HCT116 (cell line): ENCODE measurements around the gene DCTN1. TPM values are rescaled to one million over a fixed set of nuclear protein-coding genes. Genes with fewer than 3 reads are reported as not detected.

Experiments
- ATAC-seq: fragments of 200-7000 bp; cut with Tn5 transposase; 2 replicates; pipeline ENCODE4 v1.9.1; 2020; ENCODE audit warnings: mild to moderate bottlenecking, moderate library complexity
- BruUV-seq: library from RNA; stranded (reverse); fragments of 400-500 nt; replicated peaks from 2 replicates; lab custom pipeline; 2021; lab: Mats Ljungman, UMichigan
- CTCF ChIA-PET: fragments of 300-600 bp; sonication (Branson Sonifier 250); formaldehyde crosslinking; loops from one replicate; lab custom pipeline; 2021; ENCODE audit warnings: antibody characterized with exemption; lab: Charles Lee
- POLR2A ChIA-PET: fragments of 300-600, 350-600 bp; sonication (Branson Sonifier 250); formaldehyde crosslinking; loops from one replicate; lab custom pipeline; 2021; ENCODE audit warnings: antibody characterized with exemption; lab: Charles Lee
- RAD21 ChIA-PET, 2 experiments: fragments of 300-600 bp; sonication (Branson Sonifier 250); formaldehyde crosslinking; loops; one replicate each; lab custom pipeline; 2023; ENCODE audit warnings: low total read pairs in 2 of 2; ENCODE audit not compliant: uncharacterized antibody in 2 of 2, unreplicated experiment in 2 of 2, low non-redundant PET in 1 of 2; lab: Charles Lee
- DNase-seq: peaks from one replicate; pipeline ENCODE4 v3.0.0-alpha.2; 2010; ENCODE audit warnings: low read depth, low spot score
- H2AFZ ChIP-seq: fragments of 200-600 bp; shearing (Covaris generic), sonication (generic); 2 replicates; pipeline ENCODE4 v1.6.1; 2017; ENCODE audit warnings: low read depth, mixed run types, mixed read lengths, antibody characterized with exemption, low read length; ENCODE audit not compliant: poor library complexity, severe bottlenecking
- H3K27ac ChIP-seq: 2 replicates; pipeline ENCODE4 v1.5.1; 2012; ENCODE audit warnings: low read depth, low read length
- H3K27me3 ChIP-seq: fragments of 200-600 bp; sonication (generic); 2 replicates; pipeline ENCODE4 v1.6.1; 2016; ENCODE audit warnings: mixed run types, low read length, mixed read lengths; ENCODE audit not compliant: insufficient read depth
- H3K36me3 ChIP-seq, 2 experiments: fragments of 200-500 bp in 1 of 2; fragments of 200-600 bp in 1 of 2; sonication (Bioruptor generic) in 1 of 2; sonication (generic) in 1 of 2; 2 replicates each; pipeline versions ENCODE4 v1.5.1 to v1.6.1; 2014 to 2016; ENCODE audit warnings: low read length in 2 of 2, inconsistent platforms in 1 of 2, mixed read lengths in 1 of 2, mixed run types in 1 of 2; ENCODE audit not compliant: insufficient read depth in 2 of 2, control insufficient read depth in 1 of 2
- H3K4me1 ChIP-seq, 2 experiments: fragments of 200-600 bp in 1 of 2; sonication (generic) in 1 of 2; 2 replicates each; pipeline versions ENCODE4 v1.5.1 to v1.6.1; 2012 to 2017; ENCODE audit warnings: low read length in 2 of 2, inconsistent platforms in 1 of 2, mild to moderate bottlenecking in 1 of 2, mixed read lengths in 1 of 2, mixed run types in 1 of 2, moderate library complexity in 1 of 2; ENCODE audit not compliant: insufficient read depth in 2 of 2, control insufficient read depth in 1 of 2
- H3K4me2 ChIP-seq: fragments of 200-600 bp; sonication (generic); 2 replicates; pipeline ENCODE4 v1.6.1; 2017; ENCODE audit warnings: mixed run types, low read length, mixed read lengths
- H3K4me3 ChIP-seq, 2 experiments: fragments of 200-600 bp in 1 of 2; sonication (generic) in 1 of 2; replicated peaks in 1 of 2; 2 replicates each; pipeline ENCODE4 v1.5.1; 2011 to 2016; ENCODE audit warnings: low read length in 2 of 2, control low read depth in 1 of 2, low read depth in 1 of 2, mild to moderate bottlenecking in 1 of 2, mixed read lengths in 1 of 2, mixed run types in 1 of 2
- H3K79me2 ChIP-seq: fragments of 200-600 bp; sonication (generic); 2 replicates; pipeline ENCODE4 v1.6.1; 2017; ENCODE audit warnings: mild to moderate bottlenecking, mixed run types, low read length, moderate library complexity, mixed read lengths; ENCODE audit not compliant: insufficient read depth
- H3K9ac ChIP-seq: fragments of 200-600 bp; sonication (generic); 2 replicates; pipeline ENCODE4 v1.6.1; 2016; ENCODE audit warnings: low read length, mixed read lengths
- H3K9me2 ChIP-seq: fragments of 200-600 bp; sonication (generic), shearing (Covaris generic); 2 replicates; pipeline ENCODE4 v1.6.1; 2017; ENCODE audit warnings: mixed run types, mild to moderate bottlenecking, moderate library complexity; ENCODE audit not compliant: insufficient read depth
- H3K9me3 ChIP-seq, 2 experiments: fragments of 200-500 bp in 1 of 2; fragments of 200-600 bp in 1 of 2; sonication (Bioruptor generic) in 1 of 2; sonication (generic) in 1 of 2; 2 replicates each; pipeline ENCODE4 v1.6.1; 2014 to 2017; ENCODE audit warnings: low read length in 2 of 2, mixed read lengths in 2 of 2, inconsistent platforms in 1 of 2, low read depth in 1 of 2, mild to moderate bottlenecking in 1 of 2, mixed run types in 1 of 2, moderate library complexity in 1 of 2; ENCODE audit not compliant: control insufficient read depth in 1 of 2, insufficient read depth in 1 of 2
- H4K20me1 ChIP-seq: fragments of 200-600 bp; sonication (generic), shearing (Covaris generic); 2 replicates; pipeline ENCODE4 v1.6.1; 2017; ENCODE audit warnings: mixed run types, mild to moderate bottlenecking, moderate library complexity; ENCODE audit not compliant: insufficient read depth
- ATF3 ChIP-seq: IDR thresholded peaks from 2 replicates; pipeline ENCODE4 v1.6.1; 2012
- CBX3 ChIP-seq: IDR thresholded peaks from 2 replicates; pipeline ENCODE4 v1.6.1; 2012; ENCODE audit warnings: low read depth
- CEBPB ChIP-seq: IDR thresholded peaks from 2 replicates; pipeline ENCODE4 v1.6.1; 2012; ENCODE audit warnings: low read depth
- EGR1 ChIP-seq: IDR thresholded peaks from 2 replicates; pipeline ENCODE4 v1.6.1; 2012; ENCODE audit warnings: low read depth
- EZH2 ChIP-seq: fragments of 200-600 bp; sonication (generic); IDR thresholded peaks from 2 replicates; pipeline ENCODE4 v1.6.1; 2017; ENCODE audit warnings: antibody characterized with exemption, mixed run types
- EZH2phosphoT487 ChIP-seq: fragments of 200-600 bp; IDR thresholded peaks from 2 replicates; pipeline ENCODE4 v1.6.1; 2018; ENCODE audit warnings: antibody characterized with exemption, borderline replicate concordance
- FOSL1 ChIP-seq: IDR thresholded peaks from 2 replicates; pipeline ENCODE4 v1.6.1; 2012; ENCODE audit warnings: low read depth
- JUND ChIP-seq: IDR thresholded peaks from 2 replicates; pipeline ENCODE4 v1.6.1; 2012
- MAX ChIP-seq: IDR thresholded peaks from 2 replicates; pipeline ENCODE4 v1.6.1; 2012
- POLR2A ChIP-seq: IDR thresholded peaks from 2 replicates; pipeline ENCODE4 v1.7.0; 2011; ENCODE audit warnings: borderline replicate concordance; ENCODE audit not compliant: insufficient read depth, insufficient read length; ENCODE audit errors: extremely low read depth
- POLR2AphosphoS5 ChIP-seq: IDR thresholded peaks from 2 replicates; pipeline ENCODE4 v1.6.1; 2011; ENCODE audit warnings: mild to moderate bottlenecking, low read depth, low read length, moderate library complexity
- RAD21 ChIP-seq: IDR thresholded peaks from 2 replicates; pipeline ENCODE4 v1.6.1; 2012; ENCODE audit warnings: low read depth, mild to moderate bottlenecking
- REST ChIP-seq: IDR thresholded peaks from 2 replicates; pipeline ENCODE4 v1.6.1; 2012; ENCODE audit warnings: low read depth
- SIN3A ChIP-seq: IDR thresholded peaks from 2 replicates; pipeline ENCODE4 v1.6.1; 2012; ENCODE audit warnings: low read depth
- SRF ChIP-seq: IDR thresholded peaks from 2 replicates; pipeline ENCODE4 v1.6.1; 2012; ENCODE audit warnings: low read depth
- TCF7L2 ChIP-seq: IDR thresholded peaks from 2 replicates; pipeline ENCODE4 v1.7.0; 2011; ENCODE audit warnings: borderline replicate concordance, inconsistent platforms; ENCODE audit not compliant: insufficient read depth, insufficient read length; ENCODE audit errors: extremely low read depth
- YY1 ChIP-seq: IDR thresholded peaks from 2 replicates; pipeline ENCODE4 v1.6.1; 2011; ENCODE audit warnings: low read length, low read depth, moderate library complexity, mild to moderate bottlenecking; ENCODE audit not compliant: insufficient replicate concordance; ENCODE audit errors: extremely low read depth
- ZBTB33 ChIP-seq: IDR thresholded peaks from 2 replicates; pipeline ENCODE4 v1.6.1; 2011; ENCODE audit warnings: mild to moderate bottlenecking, low read length, moderate library complexity; ENCODE audit not compliant: insufficient replicate concordance; ENCODE audit errors: extremely low read depth
- ZFX ChIP-seq: fragments of 450-650 bp; IDR thresholded peaks from 2 replicates; pipeline ENCODE4 v1.6.1; 2017
- ZNF274 ChIP-seq: fragments of 200-500 bp; sonication (Bioruptor generic); IDR thresholded peaks from 2 replicates; pipeline ENCODE4 v1.6.1; 2014; ENCODE audit warnings: mild to moderate bottlenecking, low read depth, low read length, inconsistent platforms
- intact Hi-C: fragments of 100-400 bp; cut with micrococcal nuclease; formaldehyde crosslinking; loops from 2 replicates; pipeline ENCODE4 v1.10.0; 2022
- total RNA-seq: library from RNA; stranded (reverse); gene quantifications from one replicate; pipeline ENCODE4 v1.2.1, GENCODE V29; 2021; ENCODE audit not compliant: unreplicated experiment

Gene DCTN1
- total RNA-seq, 1 experiment from 2014 or later: 129 TPM

- no peak for ATAC-seq
- Histone ChIP-seq H3K4me2 (no peak overlapping the region), H3K27me3 (no peaks in the 10 kb centered on the region), H3K36me3 (no peaks in the 10 kb centered on the region), H3K4me3 (no peak overlapping the region), H3K27ac (no peak overlapping the region), H3K9me3 (no peaks in the 10 kb centered on the region), H3K9me2 (no peaks in the 10 kb centered on the region), H3K4me1 (peaks cover 0 to 13% of the 10 kb centered on the region in 2 experiments; a peak in 2 of 4 replicates), H3K79me2 (peaks cover 3% of the 10 kb centered on the region), H2AFZ (no peak overlapping the region), H3K9ac (no peak overlapping the region), H4K20me1 (no peaks in the 10 kb centered on the region)
- ChIA-PET RAD21 (no interaction called here), CTCF (no interaction called here), POLR2A (no interaction called here)
- TF ChIP-seq FOSL1 (no peak), POLR2A (no peak), RAD21 (no peak), ZBTB33 (no peak), TCF7L2 (no peak), EZH2phosphoT487 (no peak), ATF3 (no peak), SRF (no peak), JUND (no peak), YY1 (no peak), SIN3A (no peak), CBX3 (no peak), CEBPB (no peak), MAX (no peak), EGR1 (no peak), EZH2 (no peak), ZFX (no peak), ZNF274 (no peak), POLR2AphosphoS5 (no peak), REST (no peak)
- intact Hi-C loops: no loop called here
- BruUV-seq: no TSS peak
- no peak for DNase-seq
Observed at GRCh38 chr2:74396149-74396548, 16.0 kb upstream of the DCTN1 start.
